Activated T-helper 1 cell treated with anti-CD3 and anti-CD28 coated beads, Interleukin-12 subunit alpha, Interleukin-12 subunit beta, Interleukin-2, Interleukin-4 antibody, amounts not matched to agents 30 ng/mL and 10 ng/mL and 1 ng/mL, durations not matched to agents 14 hours and 24 hours and 36 hours (primary cell): ENCODE data around the gene LILRA1. TPM values are rescaled to one million over a fixed set of nuclear protein-coding genes. Genes with fewer than 3 reads are reported as not detected.
"Not testable (repeated sequence)": the region's sequence is repeated elsewhere in the genome, so short reads cannot be mapped to it uniquely, and the experiment has no call there.

Experiments used
- DNase-seq: peaks from one replicate; pipeline ENCODE4 v3.0.0; 2021; ENCODE audit warnings: low spot score
- H3K27ac Mint-ChIP-seq: one replicate; pipeline ENCODE4 v1.8.0; 2021; ENCODE audit warnings: mild to moderate bottlenecking, mixed read lengths
- H3K27me3 Mint-ChIP-seq: one replicate; pipeline ENCODE4 v1.8.0; 2022; ENCODE audit warnings: mild to moderate bottlenecking, moderate library complexity, mixed read lengths; ENCODE audit not compliant: insufficient read depth
- H3K36me3 Mint-ChIP-seq: one replicate; pipeline ENCODE4 v1.8.0; 2021; ENCODE audit warnings: low read depth, mixed read lengths
- H3K4me1 Mint-ChIP-seq: one replicate; pipeline ENCODE4 v1.8.0; 2021; ENCODE audit warnings: low read depth, mixed read lengths
- H3K4me3 Mint-ChIP-seq: one replicate; pipeline ENCODE4 v1.8.0; 2021; ENCODE audit warnings: mild to moderate bottlenecking, moderate library complexity, mixed read lengths
- H3K9me3 Mint-ChIP-seq: one replicate; pipeline ENCODE4 v1.8.0; 2021; ENCODE audit warnings: mixed read lengths
- intact Hi-C: fragments of 100-400 bp; cut with micrococcal nuclease; formaldehyde crosslinking; loops from one replicate; pipeline ENCODE4 v1.15.1; 2024
- total RNA-seq: library from RNA; stranded (reverse); gene quantifications from 2 replicates; pipeline ENCODE4 v1.2.3, GENCODE V29; 2022

The LILRA1 gene
- total RNA-seq, 1 donor from 2014 or later = not detected

DNA sequence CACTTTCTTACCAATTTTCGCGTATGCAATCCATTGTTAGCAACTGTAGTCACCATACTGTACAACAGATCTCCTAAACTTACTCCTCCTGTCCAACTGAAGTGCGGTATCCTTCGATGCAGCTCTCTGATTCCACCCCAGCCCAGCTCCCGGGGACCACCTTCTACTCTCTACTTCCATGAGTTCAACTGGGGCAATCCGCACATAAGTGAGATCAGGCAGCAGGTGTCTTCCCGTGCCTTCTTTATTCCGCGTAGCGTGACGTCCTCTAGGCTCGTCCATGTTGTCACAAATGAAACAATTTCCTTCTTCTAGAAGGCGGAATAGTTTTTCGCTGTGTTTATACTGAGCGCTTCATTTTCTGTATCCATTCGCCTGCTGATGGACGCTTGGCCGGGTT is 45.3 kb downstream of the LILRA1 start:
- Mint-ChIP-seq H3K4me1 (no peaks in the 10 kb centered on the region), H3K4me3 (no peak overlapping the region), H3K9me3 (no peaks in the 10 kb centered on the region), H3K27me3 (no peaks in the 10 kb centered on the region), H3K36me3 (no peaks in the 10 kb centered on the region), H3K27ac (no peak overlapping the region)
- intact Hi-C loops = no loop called here
- no peak for DNase-seq

DNA sequence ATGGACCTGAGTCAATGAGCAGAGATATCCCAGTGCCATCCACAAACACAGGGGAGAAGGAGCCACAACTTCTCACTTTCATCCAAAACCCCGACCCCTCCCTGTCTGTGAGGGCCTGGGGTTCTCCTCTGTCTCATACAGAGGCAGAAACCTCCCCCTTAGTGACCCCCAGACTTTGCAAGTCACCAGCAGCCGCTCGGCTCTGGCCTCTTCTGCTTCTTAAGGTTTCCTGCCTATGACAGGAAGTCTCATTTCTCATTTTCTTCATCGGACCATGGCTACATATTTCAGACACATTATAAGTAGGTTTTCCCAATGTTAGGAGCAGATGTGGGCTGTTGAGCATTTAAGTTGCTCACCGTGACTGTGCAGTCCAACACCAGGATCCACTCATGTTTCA is 49.5 kb downstream of the LILRA1 start:
- H3K4me3 Mint-ChIP-seq, H3K4me1 Mint-ChIP-seq, H3K27ac Mint-ChIP-seq, H3K9me3 Mint-ChIP-seq, H3K36me3 Mint-ChIP-seq, H3K27me3 Mint-ChIP-seq, DNase-seq, intact Hi-C loops: not testable (repeated sequence)

DNA sequence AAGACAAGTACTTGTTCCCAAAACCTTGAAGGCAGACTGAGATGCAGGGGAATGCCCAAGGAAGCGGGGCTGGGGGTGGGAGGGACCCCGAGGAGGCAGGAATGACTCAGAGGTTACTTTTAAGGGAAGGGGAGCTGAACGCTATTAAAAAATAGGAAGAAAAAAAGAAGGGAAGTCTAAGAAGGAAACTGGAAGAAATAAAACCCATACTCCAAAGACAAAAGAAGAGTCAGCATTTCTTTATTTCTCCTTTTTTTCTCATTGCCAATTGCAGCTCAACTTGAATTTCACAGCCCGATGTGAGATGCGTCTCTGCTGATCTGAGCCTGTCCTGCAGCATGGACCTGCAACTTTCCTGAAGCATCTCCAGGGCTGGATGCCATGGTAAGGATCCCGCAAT is 50.2 kb downstream of the LILRA1 start:
- H3K4me3 Mint-ChIP-seq, H3K9me3 Mint-ChIP-seq, intact Hi-C loops, H3K36me3 Mint-ChIP-seq, H3K4me1 Mint-ChIP-seq, H3K27ac Mint-ChIP-seq, H3K27me3 Mint-ChIP-seq, DNase-seq: not testable (repeated sequence)

DNA sequence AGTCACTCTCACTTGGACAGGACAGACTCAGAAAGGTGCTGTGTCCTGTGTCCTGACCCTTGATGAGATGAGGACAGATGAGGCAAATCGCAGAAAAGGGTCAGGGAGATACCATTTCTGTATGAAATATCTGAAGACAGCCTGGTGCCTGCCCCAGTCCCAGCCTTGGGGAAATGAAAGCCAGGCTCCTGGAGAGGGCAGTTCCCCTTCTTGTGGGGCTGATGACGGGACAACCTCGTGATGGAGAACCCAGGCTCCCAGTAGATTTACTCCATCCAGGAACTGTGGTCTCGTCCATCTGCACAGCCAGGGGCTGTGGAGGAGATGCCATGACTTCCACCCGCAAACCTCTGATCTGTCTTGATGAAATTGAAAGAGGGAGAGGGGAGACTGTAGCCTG is 50.6 kb downstream of the LILRA1 start:
- intact Hi-C loops = no loop called here
- H3K36me3 Mint-ChIP-seq = no peaks in the 10 kb centered on the region
- H3K4me1 Mint-ChIP-seq = no peaks in the 10 kb centered on the region
- H3K4me3 Mint-ChIP-seq = no peak overlapping the region
- no peak overlapping the region for H3K27ac Mint-ChIP-seq
- no peak for DNase-seq
- peaks cover 4% of the 10 kb centered on the region for H3K27me3 Mint-ChIP-seq
- no peaks in the 10 kb centered on the region for H3K9me3 Mint-ChIP-seq

DNA sequence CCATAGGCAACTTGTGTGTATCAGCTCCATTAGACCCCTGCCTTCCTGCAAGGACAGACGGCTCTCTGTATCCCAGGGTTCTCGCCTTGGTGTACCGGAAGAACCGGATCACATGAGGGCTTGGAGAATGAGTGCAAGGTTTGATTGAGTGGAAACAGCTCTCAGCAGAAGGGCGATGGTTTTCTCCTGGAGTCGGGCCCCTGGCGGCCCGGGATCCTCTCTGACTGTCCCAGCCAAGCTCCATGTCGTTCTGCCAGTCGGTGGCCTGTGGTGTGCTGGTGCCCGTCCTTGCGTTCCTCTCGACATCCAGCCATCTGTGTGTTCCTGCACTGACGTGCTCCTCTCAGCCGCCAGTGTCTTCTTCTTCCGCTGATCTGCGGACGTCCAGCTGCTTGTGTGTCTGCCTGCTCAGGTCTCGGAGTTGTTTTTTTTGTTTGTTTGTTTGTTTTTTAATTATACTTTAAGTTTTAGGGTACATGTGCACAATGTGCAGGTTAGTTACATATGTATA is 53.0 kb downstream of the LILRA1 start:
- DNase-seq = no peak
- Mint-ChIP-seq H3K27me3 (peaks cover 9% of the 10 kb centered on the region), H3K4me3 (no peak overlapping the region), H3K27ac (no peak overlapping the region), H3K36me3 (no peaks in the 10 kb centered on the region), H3K9me3 (no peaks in the 10 kb centered on the region), H3K4me1 (no peaks in the 10 kb centered on the region)
- intact Hi-C loops = no loop called here

DNA sequence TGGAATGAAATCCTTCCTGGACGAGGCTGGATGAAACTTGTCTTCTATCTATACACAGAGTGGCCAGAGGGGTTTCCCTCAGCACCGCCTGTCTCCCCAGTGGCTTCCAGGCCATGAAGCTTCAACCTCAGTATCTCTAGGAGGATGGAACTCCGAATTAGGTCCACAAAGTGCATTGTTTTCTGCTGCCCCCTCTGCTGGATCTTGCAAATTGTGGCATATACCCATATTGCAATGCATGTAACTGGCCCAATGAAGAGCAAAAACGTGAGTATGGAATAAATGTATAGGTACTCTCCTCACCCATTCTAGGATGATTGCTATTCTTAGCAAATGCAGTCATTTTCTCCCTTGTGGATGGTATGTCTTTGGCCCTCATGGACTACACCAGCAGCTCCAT is 54.7 kb downstream of the LILRA1 start:
- no peaks in the 10 kb centered on the region for H3K36me3 Mint-ChIP-seq
- DNase-seq = no peak
- intact Hi-C loops = loop anchor here (1.0 kb wide), 1 partner anchor 167 kb away; no protein-coding TSS in a partner anchor
- no peak overlapping the region for H3K4me3 Mint-ChIP-seq
- H3K27ac Mint-ChIP-seq = no peak overlapping the region
- peaks cover 9% of the 10 kb centered on the region for H3K27me3 Mint-ChIP-seq
- H3K4me1 Mint-ChIP-seq = no peaks in the 10 kb centered on the region
- H3K9me3 Mint-ChIP-seq = no peaks in the 10 kb centered on the region

DNA sequence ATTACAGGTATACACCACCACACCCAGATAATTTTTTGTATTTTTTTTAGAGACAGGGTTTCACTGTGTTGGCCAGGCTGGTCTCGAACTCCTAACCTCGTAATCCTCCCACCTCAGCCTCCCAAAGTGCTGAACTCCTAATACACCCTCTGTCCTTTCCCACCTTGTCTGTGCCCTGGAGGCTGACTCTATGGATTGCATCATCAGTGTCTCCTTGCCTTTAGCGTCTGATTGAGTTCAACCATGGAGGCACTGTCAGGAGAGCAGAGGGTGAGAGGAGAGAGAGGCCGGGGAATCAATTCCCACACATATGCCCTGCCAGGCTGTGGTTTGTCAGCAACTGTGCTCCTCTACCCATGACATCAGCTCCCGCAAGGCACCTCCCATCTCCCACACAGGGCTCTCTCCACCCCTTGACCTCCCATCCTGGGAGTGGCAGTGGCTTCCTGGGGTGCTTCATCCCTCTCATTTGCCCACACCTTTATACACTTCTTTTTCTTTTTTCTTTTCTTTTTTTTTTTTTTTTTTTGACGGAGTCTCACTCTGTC is 56.8 kb downstream of the LILRA1 start:
- H3K27ac Mint-ChIP-seq = no peak overlapping the region
- H3K27me3 Mint-ChIP-seq = peaks cover 8% of the 10 kb centered on the region
- H3K4me1 Mint-ChIP-seq = no peaks in the 10 kb centered on the region
- H3K4me3 Mint-ChIP-seq = no peak overlapping the region
- no peaks in the 10 kb centered on the region for H3K9me3 Mint-ChIP-seq
- DNase-seq = no peak
- H3K36me3 Mint-ChIP-seq = no peaks in the 10 kb centered on the region
- intact Hi-C loops = no loop called here

Other genes starting within 250 kb of the LILRA1 start
- 9.2 and 9.4 TPM in 2 replicates for gene LAIR1, start 228.7 kb upstream of the LILRA1 start, total RNA-seq
- gene TTYH1, start 178.2 kb upstream of the LILRA1 start, total RNA-seq = 0.49 and 0.59 TPM in 2 replicates
- 192 and 193 TPM in 2 replicates for gene LENG8, start 144.4 kb upstream of the LILRA1 start, total RNA-seq
- 8.4 and 11.5 TPM in 2 replicates for gene LENG9, start 129.9 kb upstream of the LILRA1 start, total RNA-seq
- not detected in 2 replicates for gene CDC42EP5, start 120.3 kb upstream of the LILRA1 start, total RNA-seq
- 45.7 and 49.1 TPM in 2 replicates for gene LAIR2, start 90.8 kb upstream of the LILRA1 start, total RNA-seq
- not detected in 2 replicates for gene LILRA2, start 19.8 kb upstream of the LILRA1 start, total RNA-seq
- not detected in 2 replicates for gene LILRB1, start 36.9 kb downstream of the LILRA1 start, total RNA-seq
- gene LILRB4, start 69.4 kb downstream of the LILRA1 start, total RNA-seq = 0.34 TPM in 1 of 2 replicates, not detected in the other
- gene KIR3DL3, start 130.8 kb downstream of the LILRA1 start, total RNA-seq = not detected in 2 replicates
- gene KIR2DL3, start 144.9 kb downstream of the LILRA1 start, total RNA-seq = not detected in 2 replicates
- not detected in 2 replicates for gene KIR2DL1, start 176.2 kb downstream of the LILRA1 start, total RNA-seq
- gene KIR2DL4, start 210.0 kb downstream of the LILRA1 start, total RNA-seq = 0.13 and 0.27 TPM in 2 replicates
- not detected in 2 replicates for gene KIR3DL1, start 222.8 kb downstream of the LILRA1 start, total RNA-seq
- 0.17 TPM in 1 of 2 replicates, not detected in the other for gene KIR2DS4, start 239.0 kb downstream of the LILRA1 start, total RNA-seq